Kidney epithelial cell (primary cell): ENCODE results near the gene TUSC2. TPM values are rescaled to one million over a fixed set of nuclear protein-coding genes. Genes with fewer than 3 reads are reported as not detected.

Experiments used
- DNase-seq: peaks from one replicate; pipeline ENCODE4 v3.0.0-alpha.2; 2010; ENCODE audit warnings: low read depth
- H3K27me3 ChIP-seq: 2 replicates; pipeline ENCODE4 v1.6.0; 2011; ENCODE audit warnings: low read length; ENCODE audit not compliant: control insufficient read depth, insufficient read depth
- H3K36me3 ChIP-seq: 2 replicates; pipeline ENCODE4 v1.5.1; 2011; ENCODE audit warnings: low read length; ENCODE audit not compliant: control insufficient read depth, insufficient read depth
- H3K4me3 ChIP-seq: 2 replicates; pipeline ENCODE4 v1.5.1; 2011; ENCODE audit warnings: low read depth, mild to moderate bottlenecking, control low read depth, low read length
- CTCF ChIP-seq: IDR thresholded peaks from 2 replicates; pipeline ENCODE4 v1.5.1; 2011; ENCODE audit warnings: mild to moderate bottlenecking, moderate library complexity, low read length, control low read depth, inconsistent platforms; ENCODE audit not compliant: insufficient read depth, poor library complexity, severe bottlenecking
- total RNA-seq: library from RNA; depleted of rRNA; stranded (reverse); fragments of >200 nt; gene quantifications from 2 replicates; pipeline ENCODE4 v1.2.3, GENCODE V29; 2015

The TUSC2 gene
- total RNA-seq, 1 donor from 2014 or later: 58.3 TPM

- Histone ChIP-seq H3K27me3 (no peaks in the 10 kb centered on the region), H3K36me3 (no peaks in the 10 kb centered on the region), H3K4me3 (no peak overlapping the region)
- TF ChIP-seq CTCF: no peak
- no peak for DNase-seq
Observed at GRCh38 chr3:50294089-50294488, 33.9 kb downstream of the TUSC2 start.

- Histone ChIP-seq H3K27me3 (no peaks in the 10 kb centered on the region), H3K36me3 (peaks cover 3% of the 10 kb centered on the region), H3K4me3 (no peak overlapping the region)
- DNase-seq: no peak
- TF ChIP-seq CTCF: no peak
Observed at GRCh38 chr3:50293079-50293801, 34.8 kb downstream of the TUSC2 start.

- peaks cover 3% of the 10 kb centered on the region for H3K36me3 ChIP-seq
Observed at GRCh38 chr3:50292159-50293078, 35.6 kb downstream of the TUSC2 start, which contains the start of gene IFRD2. Gene IFRD2 (minus strand): TSS chr3:50292429. CDS start chr3:50292274, 155 bp downstream.

GRCh38 chr3:50290161-50290641, 37.8 kb downstream of the TUSC2 start:
- Histone ChIP-seq H3K4me3 (no peak overlapping the region), H3K36me3 (peaks cover 3% of the 10 kb centered on the region), H3K27me3 (no peaks in the 10 kb centered on the region)
- no peak for TF ChIP-seq CTCF
- no peak for DNase-seq

More at GRCh38 chr3:50292159-50293078, 35.6 kb downstream of the TUSC2 start, which contains the start of gene IFRD2:
- Histone ChIP-seq H3K4me3 (peak within 1 kb of the TSS; percentile 89), H3K27me3 (no peaks in the 10 kb centered on the region)
- peak; percentile 90 for DNase-seq
- no peak for TF ChIP-seq CTCF

- no peak for TF ChIP-seq CTCF
- DNase-seq: no peak
- H3K27me3 ChIP-seq: no peaks in the 10 kb centered on the region
- H3K4me3 ChIP-seq: no peak overlapping the region
- peaks cover 3% of the 10 kb centered on the region for H3K36me3 ChIP-seq
Observed at GRCh38 chr3:50289130-50289529, 38.9 kb downstream of the TUSC2 start.
